ENCODE data around the gene CEP295NL. TPM values are rescaled to one million over a fixed set of nuclear protein-coding genes. Genes with fewer than 3 reads are reported as not detected.

Gene CEP295NL
- total RNA-seq, 1 experiment from 2014 or later: 0.66 TPM

GRCh38 chr17:78905541-78905940 is 2.5 kb upstream of the CEP295NL start:
- H3K79me1 ChIP-seq (ENCODE audit: insufficient read depth, low read depth, low read length, poor library complexity, severe bottlenecking): peaks cover 3% of the 10 kb centered on the region
- no peak overlapping the region for H3K27ac Mint-ChIP-seq
- H3K9me3 Mint-ChIP-seq: no peaks in the 10 kb centered on the region
- peaks cover 12 to 24% of the 10 kb centered on the region in 2 experiments for H3K4me1 Mint-ChIP-seq
- H2BK15ac ChIP-seq (ENCODE audit: low read depth, low read length): no peak overlapping the region
- no peak overlapping the region for H3K56ac ChIP-seq (ENCODE audit: insufficient read length, low read depth, low read length)
- H3K36me3 Mint-ChIP-seq (ENCODE audit: insufficient read depth in 1 of 3, low read depth in 3 of 3): peaks cover 0 to 8% (median 5%) of the 10 kb centered on the region in 3 experiments; a peak in 6 of 7 replicates
- TF ChIP-seq CTCF (conservative IDR thresholded peaks at IDR 0.05): no peak
- no peak overlapping the region for H2BK5ac ChIP-seq (ENCODE audit: insufficient read length, low read length)
- no peak overlapping the region for H4K5ac ChIP-seq (ENCODE audit: insufficient read length, low read depth, low read length)
- H3K23ac ChIP-seq (ENCODE audit: insufficient read length, low read depth, low read length): no peak overlapping the region
- no peak overlapping the region for H2AK5ac ChIP-seq (ENCODE audit: insufficient read length, low read length)
- H3K18ac ChIP-seq (ENCODE audit: insufficient read length, low read depth, low read length): no peak overlapping the region
- no peak overlapping the region for H3K4ac ChIP-seq (ENCODE audit: low read depth, low read length)
- H2BK120ac ChIP-seq (ENCODE audit: low read depth, low read length, poor library complexity, severe bottlenecking): no peak overlapping the region
- H3T11ph ChIP-seq (ENCODE audit: low read length): no peak overlapping the region
- no peak overlapping the region for H3K14ac ChIP-seq (ENCODE audit: insufficient read depth, low read length)
- H3K23me2 ChIP-seq (ENCODE audit: insufficient read length, low read depth, low read length, poor library complexity, severe bottlenecking): no peaks in the 10 kb centered on the region
- no peaks in the 10 kb centered on the region for H3K27me3 Mint-ChIP-seq (ENCODE audit: low read depth)
- no peaks in the 10 kb centered on the region for H3K27me3 ChIP-seq (ENCODE audit: insufficient read depth, low read length)
- no peaks in the 10 kb centered on the region for H4K20me1 ChIP-seq (ENCODE audit: control insufficient read depth, insufficient read depth, insufficient read length)
- H4K91ac ChIP-seq (ENCODE audit: insufficient read length, low read depth, low read length): no peak overlapping the region
- no peaks in the 10 kb centered on the region for H3K79me2 ChIP-seq (ENCODE audit: insufficient read depth, low read length)
- H2BK12ac ChIP-seq (ENCODE audit: insufficient read length, low read depth, low read length): no peak overlapping the region
- DNase-seq: no peak
- no CpG with 5 or more reads among the region's 7 CpGs for WGBS (ENCODE audit: extremely low coverage, insufficient read length, low lambda C conversion rate)
- H3K9me3 ChIP-seq (ENCODE audit: control insufficient read depth, low read depth, low read length): no peaks in the 10 kb centered on the region
- H3K27ac ChIP-seq (ENCODE audit: insufficient read length, low read depth, low read length): no peak overlapping the region
- H2BK20ac ChIP-seq (ENCODE audit: low read depth, low read length, poor library complexity, severe bottlenecking): no peak overlapping the region
- no peak overlapping the region for H3K4me2 ChIP-seq (ENCODE audit: insufficient read depth, insufficient read length, low read length)
- H3K4me3 Mint-ChIP-seq: no peak overlapping the region
- H3K4me1 ChIP-seq (ENCODE audit: insufficient read depth, low read length): no peaks in the 10 kb centered on the region
- H3K9ac ChIP-seq (ENCODE audit: extremely low read depth, insufficient read length, low read length): no peak overlapping the region
- H4K8ac ChIP-seq (replicated peaks; ENCODE audit: insufficient read length, low read depth, low read length): no peak overlapping the region
- H2AFZ ChIP-seq (ENCODE audit: low read length): no peak overlapping the region

All from H9 (cell line).